ENCODE data around the gene BOC.

The BOC gene

GRCh38 chr3:113314923-113315322 is 103.6 kb downstream of the BOC start:
- H3K36me3 ChIP-seq (replicated peaks), result no peaks in the 10 kb centered on the region; the same call in 1 of the 2 replicates
- peaks cover 13% of the 10 kb centered on the region for H3K4me1 ChIP-seq
- in situ Hi-C loops (cut with MboI; ENCODE audit: low sequenced_read_pairs), result no loop called here
- H3K27me3 ChIP-seq (ENCODE audit: low read depth), result no peaks in the 10 kb centered on the region
- H3K4me3 ChIP-seq, result no peak overlapping the region
- no peak for DNase-seq (ENCODE audit: low spot score in 2 of 2)
- H3K9me3 ChIP-seq, result peaks cover 20% of the 10 kb centered on the region

- no peak overlapping the region for H3K4me3 ChIP-seq
- in situ Hi-C loops (cut with MboI; ENCODE audit: low sequenced_read_pairs), result no loop called here
- DNase-seq (ENCODE audit: low spot score in 2 of 2), result no peak
- no peaks in the 10 kb centered on the region for H3K27me3 ChIP-seq (ENCODE audit: low read depth)
- H3K9me3 ChIP-seq, result no peaks in the 10 kb centered on the region
- no peaks in the 10 kb centered on the region for H3K36me3 ChIP-seq (replicated peaks)
- no peaks in the 10 kb centered on the region for H3K4me1 ChIP-seq
Measured at GRCh38 chr3:113329757-113330156, 118.4 kb downstream of the BOC start.

- DNase-seq (ENCODE audit: low spot score in 2 of 2), result no peak
- in situ Hi-C loops (cut with MboI; ENCODE audit: low sequenced_read_pairs), result no loop called here
- H3K9me3 ChIP-seq, result no peaks in the 10 kb centered on the region
Measured at GRCh38 chr3:113330742-113331141, 119.4 kb downstream of the BOC start.

GRCh38 chr3:113331187-113331586 is 119.8 kb downstream of the BOC start:
- no peak for DNase-seq (ENCODE audit: low spot score in 2 of 2)
- no peak overlapping the region for H3K4me3 ChIP-seq
- H3K36me3 ChIP-seq (replicated peaks), result no peaks in the 10 kb centered on the region
- H3K9me3 ChIP-seq, result no peaks in the 10 kb centered on the region
- H3K27me3 ChIP-seq (ENCODE audit: low read depth), result no peaks in the 10 kb centered on the region
- no peaks in the 10 kb centered on the region for H3K4me1 ChIP-seq
- in situ Hi-C loops (cut with MboI; ENCODE audit: low sequenced_read_pairs), result no loop called here

More at GRCh38 chr3:113330742-113331141, 119.4 kb downstream of the BOC start:
- Histone ChIP-seq H3K27me3 (ENCODE audit: low read depth) (no peaks in the 10 kb centered on the region), H3K4me3 (no peak overlapping the region), H3K4me1 (no peaks in the 10 kb centered on the region), H3K36me3 (replicated peaks) (no peaks in the 10 kb centered on the region)

Data from HAP-1 (cell line).